C4-2B (cell line): ENCODE data around the gene FRMD4B.

Experiments used
- ZFX ChIP-seq: fragments of 450-650 bp; IDR thresholded peaks from 2 replicates; pipeline ENCODE4 v1.6.1; 2017
- TF ChIP-seq, protein P1 (sequence below): fragments of 450-650 bp; conservative IDR thresholded peaks from 2 replicates; pipeline ENCODE4 v1.5.1; 2017; ENCODE audit warnings: mild to moderate bottlenecking

DNA sequence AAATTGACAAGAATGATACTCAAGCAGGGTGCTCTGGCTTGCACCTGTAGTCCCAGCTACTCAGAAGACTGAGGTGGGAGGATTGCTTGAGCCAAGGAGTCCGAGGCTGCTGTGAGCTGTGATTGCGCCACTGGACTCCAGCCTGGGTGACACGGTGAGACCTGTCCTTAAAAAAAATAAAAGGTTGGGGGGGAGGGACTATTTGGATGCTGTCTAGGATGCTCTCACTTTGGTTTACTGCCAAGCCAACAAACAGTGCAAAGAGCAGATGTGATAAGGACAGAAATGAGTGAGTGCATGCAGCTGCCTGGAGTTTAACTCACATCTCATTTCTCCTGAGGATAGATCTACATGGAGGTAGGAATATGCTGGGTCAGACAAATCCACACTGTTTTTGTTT lies 130.0 kb downstream of the FRMD4B start:
- TF ChIP-seq, protein P1, sequence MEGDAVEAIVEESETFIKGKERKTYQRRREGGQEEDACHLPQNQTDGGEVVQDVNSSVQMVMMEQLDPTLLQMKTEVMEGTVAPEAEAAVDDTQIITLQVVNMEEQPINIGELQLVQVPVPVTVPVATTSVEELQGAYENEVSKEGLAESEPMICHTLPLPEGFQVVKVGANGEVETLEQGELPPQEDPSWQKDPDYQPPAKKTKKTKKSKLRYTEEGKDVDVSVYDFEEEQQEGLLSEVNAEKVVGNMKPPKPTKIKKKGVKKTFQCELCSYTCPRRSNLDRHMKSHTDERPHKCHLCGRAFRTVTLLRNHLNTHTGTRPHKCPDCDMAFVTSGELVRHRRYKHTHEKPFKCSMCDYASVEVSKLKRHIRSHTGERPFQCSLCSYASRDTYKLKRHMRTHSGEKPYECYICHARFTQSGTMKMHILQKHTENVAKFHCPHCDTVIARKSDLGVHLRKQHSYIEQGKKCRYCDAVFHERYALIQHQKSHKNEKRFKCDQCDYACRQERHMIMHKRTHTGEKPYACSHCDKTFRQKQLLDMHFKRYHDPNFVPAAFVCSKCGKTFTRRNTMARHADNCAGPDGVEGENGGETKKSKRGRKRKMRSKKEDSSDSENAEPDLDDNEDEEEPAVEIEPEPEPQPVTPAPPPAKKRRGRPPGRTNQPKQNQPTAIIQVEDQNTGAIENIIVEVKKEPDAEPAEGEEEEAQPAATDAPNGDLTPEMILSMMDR, result no peak
- TF ChIP-seq ZFX, result no peak
